Parathyroid adenoma (tissue), 2 donors: ENCODE data around the gene RASA3.

ENCODE experiments used
- H2AFZ ChIP-seq: fragments of 300-600 bp; sonication (generic); one replicate; pipeline ENCODE4 v1.7.0; 2017; ENCODE audit warnings: antibody characterized with exemption, mild to moderate bottlenecking
- H3K27ac ChIP-seq: fragments of 300-600 bp; sonication (generic); one replicate; pipeline ENCODE4 v1.7.0; 2017
- H3K27me3 ChIP-seq: fragments of 300-600 bp; sonication (generic); one replicate; pipeline ENCODE4 v1.7.0; 2017; ENCODE audit warnings: low read length; ENCODE audit not compliant: control insufficient read depth, insufficient read depth
- H3K36me3 ChIP-seq: fragments of 300-600 bp; sonication (generic); one replicate; pipeline ENCODE4 v1.7.0; 2017; ENCODE audit warnings: low read length; ENCODE audit not compliant: control insufficient read depth, insufficient read depth
- H3K4me1 ChIP-seq: fragments of 300-600 bp; sonication (generic); one replicate; pipeline ENCODE4 v1.7.0; 2017; ENCODE audit warnings: control low read depth
- H3K4me2 ChIP-seq: fragments of 300-600 bp; sonication (generic); one replicate; pipeline ENCODE4 v1.7.0; 2017; ENCODE audit warnings: low read length
- H3K4me3 ChIP-seq: fragments of 300-600 bp; sonication (generic); one replicate; pipeline ENCODE4 v1.7.0; 2017; ENCODE audit warnings: low read depth, low read length
- H3K79me2 ChIP-seq: fragments of 300-600 bp; sonication (generic); one replicate; pipeline ENCODE4 v1.7.0; 2017; ENCODE audit warnings: control low read depth
- H3K9ac ChIP-seq: fragments of 300-600 bp; sonication (generic); one replicate; pipeline ENCODE4 v1.7.0; 2017; ENCODE audit warnings: mild to moderate bottlenecking
- H3K9me3 ChIP-seq: fragments of 300-600 bp; sonication (generic); one replicate; pipeline ENCODE4 v1.7.0; 2017; ENCODE audit warnings: low read length; ENCODE audit not compliant: control insufficient read depth
- CTCF ChIP-seq: fragments of 300-600 bp; sonication (generic); IDR thresholded peaks from one replicate; pipeline ENCODE4 v1.7.0; 2017; ENCODE audit warnings: antibody characterized with exemption, mild to moderate bottlenecking
- donor health status: primary hyperparathyroidism.

The RASA3 gene

GRCh38 chr13:114026481-114026880 lies 105.9 kb downstream of the RASA3 start:
- Histone ChIP-seq H3K36me3 (no peaks in the 10 kb centered on the region), H3K4me1 (no peaks in the 10 kb centered on the region), H3K79me2 (no peaks in the 10 kb centered on the region), H2AFZ (no peak overlapping the region), H3K9ac (no peak overlapping the region), H3K27me3 (no peaks in the 10 kb centered on the region), H3K4me2 (no peak overlapping the region), H3K4me3 (no peak overlapping the region), H3K9me3 (no peaks in the 10 kb centered on the region), H3K27ac (no peak overlapping the region)
- no peak for TF ChIP-seq CTCF

DNA sequence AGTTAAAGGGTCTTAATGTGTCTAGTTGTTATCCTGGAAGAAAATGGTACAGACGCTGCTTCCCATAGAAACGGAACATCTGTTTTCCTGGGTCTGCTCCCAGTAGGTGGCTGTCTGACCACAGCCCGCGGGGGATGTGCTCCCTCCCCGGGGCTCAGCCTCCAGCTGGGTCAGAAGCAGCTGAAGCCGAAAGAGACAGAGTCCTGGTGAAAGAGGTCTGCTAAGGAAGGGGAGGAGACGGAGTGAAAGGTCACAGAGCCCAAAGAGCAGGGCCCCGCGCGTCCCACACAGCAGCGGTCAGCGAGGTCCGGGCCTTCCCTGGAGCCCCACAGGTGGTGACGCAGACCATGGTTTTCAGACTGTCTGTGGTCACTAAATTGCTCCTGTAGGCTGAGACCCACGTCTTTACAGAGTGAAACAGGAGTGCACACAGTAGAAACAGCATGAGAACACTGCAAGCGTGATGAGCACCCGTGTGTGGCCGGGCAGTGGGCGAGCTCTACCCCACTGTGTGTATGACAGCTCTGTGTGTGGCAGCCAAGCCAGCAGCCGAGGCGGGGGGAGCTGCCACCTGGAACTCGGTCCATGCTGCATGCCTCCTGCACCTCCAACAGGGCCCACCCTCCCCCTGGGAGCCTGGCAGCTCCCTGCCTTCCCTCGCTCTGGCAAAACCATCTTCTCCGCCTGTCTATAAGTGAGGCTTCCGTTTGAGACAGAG lies 106.5 kb downstream of the RASA3 start:
- TF ChIP-seq CTCF = no peak
- no peak overlapping the region for H3K4me3 ChIP-seq
- no peaks in the 10 kb centered on the region for H3K36me3 ChIP-seq
- H3K4me1 ChIP-seq = no peaks in the 10 kb centered on the region
- H3K27me3 ChIP-seq = no peaks in the 10 kb centered on the region
- no peak overlapping the region for H3K4me2 ChIP-seq
- no peaks in the 10 kb centered on the region for H3K9me3 ChIP-seq
- no peak overlapping the region for H3K27ac ChIP-seq
- H2AFZ ChIP-seq = no peak overlapping the region
- H3K79me2 ChIP-seq = no peaks in the 10 kb centered on the region
- no peak overlapping the region for H3K9ac ChIP-seq

DNA sequence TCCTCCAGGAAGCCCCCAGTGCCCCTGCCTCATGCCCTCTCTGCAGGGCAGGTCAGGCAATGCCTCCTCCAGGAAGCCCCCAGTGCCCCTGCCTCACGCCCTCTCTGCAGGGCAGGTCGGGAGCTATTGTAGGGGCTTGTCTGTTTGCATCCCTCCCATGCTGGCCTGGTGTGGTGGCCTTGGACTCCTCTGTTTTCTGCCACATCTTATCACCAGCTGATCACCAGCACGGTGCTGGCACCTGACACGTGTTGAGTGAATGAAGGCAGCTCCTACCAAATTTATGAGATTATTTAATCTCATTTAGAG lies 107.1 kb downstream of the RASA3 start:
- no peaks in the 10 kb centered on the region for H3K9me3 ChIP-seq
- no peak overlapping the region for H3K4me3 ChIP-seq
- TF ChIP-seq CTCF = no peak
- H3K9ac ChIP-seq = no peak overlapping the region
- H3K27me3 ChIP-seq = no peaks in the 10 kb centered on the region
- H3K79me2 ChIP-seq = no peaks in the 10 kb centered on the region
- H2AFZ ChIP-seq = no peak overlapping the region
- H3K4me1 ChIP-seq = no peaks in the 10 kb centered on the region
- no peak overlapping the region for H3K27ac ChIP-seq
- no peak overlapping the region for H3K4me2 ChIP-seq
- no peaks in the 10 kb centered on the region for H3K36me3 ChIP-seq

DNA sequence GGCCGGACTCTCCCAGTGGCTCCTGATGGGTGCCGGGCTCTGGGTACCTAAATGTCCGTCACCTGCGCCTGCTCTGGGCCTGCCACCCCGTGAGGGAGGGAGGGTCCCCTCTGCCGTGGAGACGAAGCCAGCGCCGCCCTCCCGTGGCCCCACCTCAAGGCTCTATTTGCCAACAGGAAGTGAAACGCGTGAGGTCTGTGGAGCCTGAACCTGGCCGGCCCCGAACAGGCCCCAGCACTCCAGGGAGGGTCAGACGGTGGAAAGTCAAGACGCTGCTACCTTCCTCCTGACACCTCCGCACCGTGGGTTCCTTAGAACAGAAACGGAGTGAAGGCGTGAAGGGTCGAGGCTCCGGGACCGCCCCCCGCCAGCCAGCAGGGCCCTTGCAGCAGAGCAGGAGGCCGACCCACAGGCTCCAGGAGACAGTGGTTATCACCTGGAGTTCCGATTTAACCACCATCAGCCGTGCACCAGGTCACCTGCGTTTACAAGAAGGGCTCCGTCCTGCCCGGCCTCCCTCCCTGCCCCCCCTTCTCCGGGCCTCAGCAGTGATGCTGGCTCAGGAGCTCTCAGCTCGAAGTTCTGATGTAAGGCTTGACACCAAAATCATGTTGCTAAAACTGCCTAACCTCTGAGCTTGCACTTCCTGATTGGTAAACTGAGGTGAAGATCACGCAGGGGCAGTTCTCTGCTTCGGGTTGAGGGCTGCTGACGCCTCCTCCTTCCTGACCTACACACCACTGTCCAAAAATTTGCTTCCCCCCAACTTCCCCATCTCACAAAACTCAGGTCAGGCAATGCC lies 107.6 kb downstream of the RASA3 start:
- H3K79me2 ChIP-seq = no peaks in the 10 kb centered on the region
- H3K27me3 ChIP-seq = no peaks in the 10 kb centered on the region
- no peak overlapping the region for H3K4me2 ChIP-seq
- TF ChIP-seq CTCF = no peak
- H3K4me1 ChIP-seq = no peaks in the 10 kb centered on the region
- no peak overlapping the region for H3K4me3 ChIP-seq
- no peak overlapping the region for H3K9ac ChIP-seq
- H3K27ac ChIP-seq = no peak overlapping the region
- no peaks in the 10 kb centered on the region for H3K36me3 ChIP-seq
- H2AFZ ChIP-seq = no peak overlapping the region
- no peaks in the 10 kb centered on the region for H3K9me3 ChIP-seq
